Measurements from ENCODE around the gene IL19.

GRCh38 chr1:206851341-206852010 lies 80.9 kb downstream of the IL19 start:
- TF ChIP-seq CTCF (conservative IDR thresholded peaks at IDR 0.05; ENCODE audit: low read length) (no peak), EZH2phosphoT487 (IDR thresholded peaks at IDR 0.05; ENCODE audit: borderline replicate concordance) (no peak)

Data from Loucy (cell line).